Left renal pelvis (tissue), 4 donors: ENCODE results near the gene SLC12A5. TPM values are rescaled to one million over a fixed set of nuclear protein-coding genes. Genes with fewer than 3 reads are reported as not detected.
A peak's percentile ranks its signal among the peaks of the same experiment; 100 is the strongest.

Source experiments
- DNase-seq, 4 donors: peaks; one replicate each; pipeline ENCODE4 v3.0.0-alpha.2; 2013; ENCODE audit warnings: low read depth in 4 of 4, low spot score in 3 of 4
- polyA plus RNA-seq, 4 donors: library from polyadenylated mRNA; unstranded; fragments of 120-200 nt; gene quantifications; one replicate each; pipeline ENCODE4 v1.2.1, GENCODE V29; 2013; ENCODE audit not compliant: insufficient read length in 4 of 4

SLC12A5 gene
- polyA plus RNA-seq, 4 donors, result 0.85 to 2.3 (median 1.5) TPM

- DNase-seq, result no peak
Measured at GRCh38 chr20:46025376-46025783, 3.6 kb upstream of the SLC12A5 start.

- peak in 1 of 4 donors; percentile 60 for DNase-seq
Measured at GRCh38 chr20:46027245-46027853, 1.7 kb upstream of the SLC12A5 start.

- no peak for DNase-seq
Measured at GRCh38 chr20:46028110-46028509, 905 bp upstream of the SLC12A5 start.

- DNase-seq, result no peak
Measured at GRCh38 chr20:46030284-46031013, 1.4 kb downstream of the SLC12A5 start.

- DNase-seq, result no peak
Measured at GRCh38 chr20:46031014-46031569, 2.1 kb downstream of the SLC12A5 start.

GRCh38 chr20:46031701-46032254, 2.8 kb downstream of the SLC12A5 start:
- no peak for DNase-seq

- no peak for DNase-seq
Measured at GRCh38 chr20:46034039-46034438, 5.0 kb downstream of the SLC12A5 start.

GRCh38 chr20:46035253-46035652, 6.2 kb downstream of the SLC12A5 start:
- no peak for DNase-seq

- DNase-seq, result no peak
Measured at GRCh38 chr20:46035713-46036112, 6.7 kb downstream of the SLC12A5 start.

GRCh38 chr20:46036370-46036769, 7.4 kb downstream of the SLC12A5 start:
- no peak for DNase-seq

- no peak for DNase-seq
Measured at GRCh38 chr20:46037036-46037435, 8.0 kb downstream of the SLC12A5 start.

GRCh38 chr20:46040902-46041535, 12.0 kb downstream of the SLC12A5 start:
- no peak for DNase-seq

- DNase-seq, result no peak
Measured at GRCh38 chr20:46043556-46043955, 14.5 kb downstream of the SLC12A5 start.

- DNase-seq, result no peak
Measured at GRCh38 chr20:46044896-46045295, 15.9 kb downstream of the SLC12A5 start.

GRCh38 chr20:46046588-46047310, 17.7 kb downstream of the SLC12A5 start:
- DNase-seq, result no peak

GRCh38 chr20:46047821-46048220, 18.8 kb downstream of the SLC12A5 start:
- no peak for DNase-seq

GRCh38 chr20:46049190-46049589, 20.2 kb downstream of the SLC12A5 start:
- no peak for DNase-seq

GRCh38 chr20:46049815-46050214, 20.8 kb downstream of the SLC12A5 start:
- no peak for DNase-seq

GRCh38 chr20:46050444-46050843, 21.4 kb downstream of the SLC12A5 start:
- no peak for DNase-seq

- no peak for DNase-seq
Measured at GRCh38 chr20:46050885-46051284, 21.9 kb downstream of the SLC12A5 start.
